Transverse colon (tissue), 4 donors: Measurements from ENCODE around the gene JAZF1. TPM values are rescaled to one million over a fixed set of nuclear protein-coding genes. Genes with fewer than 3 reads are reported as not detected.

Experiments
- DNase-seq: peaks from one replicate; pipeline ENCODE4 v3.0.0-alpha.2; 2019
- H3K27ac ChIP-seq, 4 donors: fragments of 200-600 bp; sonication (generic); 2 replicates each; pipeline ENCODE4 v1.5.1; 2016 to 2018; ENCODE audit warnings: inconsistent platforms in 4 of 4
- H3K27me3 ChIP-seq: fragments of 200-600 bp; sonication (generic); 2 replicates; pipeline ENCODE4 v1.5.1; 2017; ENCODE audit warnings: inconsistent platforms
- H3K36me3 ChIP-seq, 4 donors: fragments of 200-600 bp; sonication (generic); 2 replicates each; pipeline ENCODE4 v1.5.1; 2017 to 2019; ENCODE audit warnings: inconsistent platforms in 4 of 4
- H3K4me1 ChIP-seq, 4 donors: fragments of 200-600 bp; sonication (generic); 2 replicates each; pipeline ENCODE4 v1.5.1; 2017 to 2020; ENCODE audit warnings: inconsistent platforms in 4 of 4
- H3K4me3 ChIP-seq, 4 donors: fragments of 200-600 bp; sonication (generic); 1 replicate in 1 of 4; 2 replicates in 3 of 4; pipeline versions ENCODE4 v1.5.1 to v1.6.1; 2017 to 2019; ENCODE audit warnings: inconsistent platforms in 4 of 4
- H3K9me3 ChIP-seq, 2 donors: fragments of 200-600 bp; sonication (generic); 2 replicates each; pipeline ENCODE4 v1.5.1; 2017 to 2019; ENCODE audit warnings: inconsistent platforms in 2 of 2
- CTCF ChIP-seq, 5 experiments: fragments of 200-600 bp in 3 of 5; fragments of 450-650 bp in 2 of 5; sonication (generic) in 3 of 5; IDR thresholded peaks; 1 replicate in 2 of 5; 2 replicates in 3 of 5; pipeline ENCODE4 v1.5.1; 2016 to 2017; ENCODE audit warnings: antibody characterized with exemption in 5 of 5, inconsistent platforms in 3 of 5, mild to moderate bottlenecking in 2 of 5, moderate library complexity in 1 of 5
- EP300 ChIP-seq: sonication (generic); formaldehyde crosslinking; IDR thresholded peaks from one replicate; pipeline ENCODE4 v1.6.1; 2017; ENCODE audit warnings: antibody characterized with exemption, low read depth
- POLR2A ChIP-seq: fragments of 450-650 bp; IDR thresholded peaks from one replicate; pipeline ENCODE4 v1.6.1; 2016; ENCODE audit warnings: antibody characterized with exemption, mild to moderate bottlenecking, moderate library complexity
- POLR2AphosphoS5 ChIP-seq, 3 donors: sonication (generic); formaldehyde crosslinking; IDR thresholded peaks; one replicate each; pipeline ENCODE4 v1.6.1; 2016; ENCODE audit warnings: antibody characterized with exemption in 3 of 3
- WGBS, 2 donors: methylation state at CpG; one replicate each; pipeline ENCODE4 v1.1.5; 2018; ENCODE audit warnings: low coverage in 1 of 2; 5-methylcytosine and 5-hydroxymethylcytosine counted together
- in situ Hi-C, 4 donors: fragments of 200-750 bp; cut with MboI; loops; one replicate each; pipeline versions ENCODE4 v1.15.0 to v1.15.1; 2017; ENCODE audit warnings: low sequenced_read_pairs in 3 of 4, low pct_ligation_motif_present in 1 of 4, low pct_unique_long_range_greater_than_20kb in 1 of 4
- intact Hi-C: fragments of 100-400 bp; cut with DNase I; formaldehyde crosslinking; loops from one replicate; pipeline ENCODE4 v1.15.1; 2023; ENCODE audit warnings: low total_unique reads
- total RNA-seq, 4 donors: library from RNA; depleted of rRNA; stranded (reverse); fragments of >200 nt; gene quantifications; one replicate each; pipeline ENCODE4 v1.1.0, GENCODE V29; 2016

JAZF1 gene
- total RNA-seq, 4 donors from 2014 or later = 11.0 to 12.2 (median 11.5) TPM

- peaks cover 0 to 9% (median 4%) of the 10 kb centered on the region in 4 donors for H3K4me1 ChIP-seq
- 81 to 90% methylated on average over 5 to 10 of the region's 10 CpGs for WGBS, 2 donors
- H3K27ac ChIP-seq = peak overlapping the region in 3 of 4 donors; percentile 7 to 42 (median 24)
- H3K4me3 ChIP-seq = no peak overlapping the region
- no peaks in the 10 kb centered on the region for H3K27me3 ChIP-seq
- no peaks in the 10 kb centered on the region for H3K36me3 ChIP-seq
- intact Hi-C loops (no loop called here), in situ Hi-C loops (loop anchor here in 1 of 4 donors (25.0 kb wide), 1 partner anchor 733 kb away; the partner anchor contains the start of gene HOXA13)
- no peak for TF ChIP-seq CTCF (IDR thresholded peaks at IDR 0.05)
- no peak for TF ChIP-seq EP300
- no peak for TF ChIP-seq POLR2A
- no peak for TF ChIP-seq POLR2AphosphoS5 (IDR thresholded peaks at IDR 0.05)
- no peak for DNase-seq
- H3K9me3 ChIP-seq = no peaks in the 10 kb centered on the region
Observed at GRCh38 chr7:27945058-27945795, 235.4 kb downstream of the JAZF1 start.

DNA sequence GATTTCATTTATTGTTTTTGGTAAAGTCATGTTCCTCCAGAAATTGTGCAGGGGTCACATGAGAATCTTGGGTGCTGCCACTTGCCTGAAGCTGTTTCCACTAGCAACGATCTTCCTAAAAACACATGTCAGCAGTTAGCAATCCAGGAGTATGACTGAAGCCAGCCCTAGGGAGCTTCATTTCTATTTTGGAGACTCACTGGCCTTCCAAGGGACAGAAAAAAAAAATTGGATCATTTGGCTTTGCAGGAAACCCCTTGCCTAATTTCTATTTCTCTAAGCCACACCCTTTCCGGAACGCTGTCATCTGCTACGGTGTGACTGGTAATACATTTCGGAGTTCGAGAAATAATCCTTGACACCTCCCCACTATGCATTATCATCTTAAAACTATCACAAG lies 236.0 kb downstream of the JAZF1 start:
- no peak for DNase-seq
- Histone ChIP-seq H3K27me3 (no peaks in the 10 kb centered on the region), H3K4me3 (no peak overlapping the region), H3K9me3 (no peaks in the 10 kb centered on the region), H3K4me1 (peaks cover 0 to 9% (median 4%) of the 10 kb centered on the region in 4 donors), H3K36me3 (no peaks in the 10 kb centered on the region), H3K27ac (peak overlapping the region in 1 of 4 donors; percentile 42)
- no peak for TF ChIP-seq CTCF (IDR thresholded peaks at IDR 0.05)
- TF ChIP-seq EP300 = no peak
- peak in 1 of 3 donors; percentile 9 for TF ChIP-seq POLR2AphosphoS5 (IDR thresholded peaks at IDR 0.05)
- intact Hi-C loops (no loop called here), in situ Hi-C loops (loop anchor here in 1 of 4 donors (25.0 kb wide), 1 partner anchor 732 kb away; the partner anchor contains the start of gene HOXA13)
- 73 to 88% methylated on average over 6 of the region's 6 CpGs for WGBS, 2 donors

GRCh38 chr7:27943241-27943640 lies 237.4 kb downstream of the JAZF1 start:
- TF ChIP-seq POLR2A (no peak), EP300 (no peak), POLR2AphosphoS5 (IDR thresholded peaks at IDR 0.05) (no peak), CTCF (IDR thresholded peaks at IDR 0.05) (no peak)
- Histone ChIP-seq H3K27ac (no peak overlapping the region), H3K9me3 (no peaks in the 10 kb centered on the region), H3K36me3 (no peaks in the 10 kb centered on the region), H3K27me3 (no peaks in the 10 kb centered on the region), H3K4me1 (peaks cover 0 to 9% (median 4%) of the 10 kb centered on the region in 4 donors), H3K4me3 (no peak overlapping the region)
- 91 to 96% methylated on average over 4 to 14 of the region's 14 CpGs for WGBS, 2 donors
- in situ Hi-C loops = loop anchor here in 1 of 4 donors (25.0 kb wide), 1 partner anchor 731 kb away; the partner anchor contains the start of gene HOXA13
- intact Hi-C loops = no loop called here
- no peak for DNase-seq

DNA sequence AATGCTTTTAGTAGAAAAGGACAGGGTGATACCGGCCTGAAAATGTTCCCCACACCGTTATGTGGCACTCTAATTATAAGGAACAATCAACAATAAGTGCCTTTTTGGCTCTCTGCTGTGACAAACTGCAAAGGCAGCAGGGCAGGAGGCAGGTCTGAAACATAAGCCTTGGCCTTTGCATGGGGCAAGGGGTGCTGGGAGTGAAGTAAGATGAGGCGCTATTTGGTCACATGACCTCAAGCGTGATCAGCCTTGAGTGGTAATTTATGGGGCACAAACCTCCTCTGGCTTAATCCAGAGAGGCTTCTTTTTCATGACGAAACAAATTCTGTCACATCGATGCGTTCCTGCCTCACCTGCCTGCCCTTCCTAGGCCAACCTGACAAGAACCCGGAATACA lies 237.9 kb downstream of the JAZF1 start:
- no peaks in the 10 kb centered on the region for H3K9me3 ChIP-seq
- DNase-seq = no peak
- H3K4me1 ChIP-seq = peaks cover 0 to 9% (median 4%) of the 10 kb centered on the region in 4 donors
- intact Hi-C loops (no loop called here), in situ Hi-C loops (loop anchor here in 1 of 4 donors (25.0 kb wide), 1 partner anchor 730 kb away; the partner anchor contains the start of gene HOXA13)
- no peaks in the 10 kb centered on the region for H3K36me3 ChIP-seq
- H3K4me3 ChIP-seq = no peak overlapping the region
- H3K27ac ChIP-seq = no peak overlapping the region
- WGBS, 2 donors = 95 to 100% methylated on average over 5 to 8 of the region's 8 CpGs
- H3K27me3 ChIP-seq = no peaks in the 10 kb centered on the region
- TF ChIP-seq POLR2A = no peak
- no peak for TF ChIP-seq CTCF (IDR thresholded peaks at IDR 0.05)
- TF ChIP-seq POLR2AphosphoS5 (IDR thresholded peaks at IDR 0.05) = no peak
- no peak for TF ChIP-seq EP300
